Measurements from ENCODE around the gene FUT6.
A peak's percentile ranks its signal among the peaks of the same experiment; 100 is the strongest.

FUT6 gene

DNA sequence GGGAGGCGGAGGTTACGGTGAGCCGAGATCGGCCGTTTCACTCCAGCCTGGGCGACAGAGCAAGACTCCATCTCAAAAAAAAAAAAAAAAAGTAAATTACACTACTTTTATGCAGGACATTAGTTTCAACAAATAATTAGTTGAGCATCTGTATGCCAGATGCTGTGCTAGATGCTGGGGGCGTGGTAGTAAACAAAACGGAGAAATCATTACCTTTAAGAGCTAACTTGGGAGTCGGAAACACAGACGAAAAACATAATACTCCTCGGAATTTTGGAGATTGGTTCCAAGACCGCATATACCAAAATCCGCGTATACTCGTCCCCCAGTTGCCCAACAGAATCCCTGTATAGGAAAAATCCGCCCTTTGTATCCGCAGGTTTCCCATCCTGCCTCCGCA is 47.3 kb downstream of the FUT6 start:
- no peaks in the 10 kb centered on the region for H3K9me3 ChIP-seq (ENCODE audit: control insufficient read depth, low read length)

DNA sequence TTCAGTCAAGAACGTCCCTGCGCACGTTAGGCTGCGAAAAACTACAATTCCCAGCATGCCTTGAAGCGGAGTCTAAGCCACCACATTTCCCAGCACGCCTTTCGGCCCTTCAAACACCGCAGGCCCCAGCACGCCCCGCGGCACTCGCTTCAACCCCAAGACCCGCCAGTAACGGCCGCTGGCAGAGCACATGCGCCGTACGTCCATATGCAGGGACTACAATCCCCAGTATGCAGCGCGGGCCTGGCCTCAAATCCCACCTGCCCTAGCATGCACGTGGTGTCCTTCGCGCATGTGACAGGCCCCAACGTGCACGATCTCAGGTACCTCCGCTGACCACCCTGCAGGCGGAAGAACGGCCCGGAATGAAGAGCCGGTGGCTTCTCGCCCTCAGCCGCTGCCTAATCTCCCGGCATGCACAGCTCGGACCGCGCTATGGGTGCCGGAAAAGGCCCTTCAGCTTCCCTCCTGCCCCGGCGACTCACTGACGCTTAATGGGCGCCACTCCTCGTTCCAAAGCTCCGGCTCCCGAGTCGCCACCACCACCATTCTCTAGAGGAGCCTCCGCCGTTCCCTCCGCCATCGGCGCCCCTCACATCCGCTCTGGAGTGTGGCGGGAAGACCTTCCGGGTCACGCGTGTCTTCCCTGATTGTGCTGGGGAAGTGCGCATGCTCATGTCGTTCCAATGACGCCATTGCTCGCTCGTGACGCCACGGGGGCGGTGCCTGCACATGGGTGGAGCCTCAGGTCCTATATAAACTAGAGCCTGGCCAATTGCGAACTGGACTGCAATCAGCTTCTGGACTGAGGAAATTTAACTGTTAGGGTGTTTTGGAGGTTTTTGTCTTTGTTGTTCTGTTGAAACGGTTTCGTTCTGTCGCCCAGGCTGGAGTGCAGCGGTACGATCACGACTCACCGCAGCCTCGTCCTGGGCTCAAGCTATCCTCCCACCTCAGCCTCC is 48.7 kb downstream of the FUT6 start, which contains the start of gene DUS3L:
Gene DUS3L, minus strand, starts transcription at position 605 of the 962 bp plus-strand sequence. Its CDS starts 22 bp downstream, at position 583.
- peaks cover 10% of the 10 kb centered on the region for H3K4me1 ChIP-seq (ENCODE audit: control insufficient read depth, insufficient read depth, low read length)
- peak within 1 kb of the TSS; percentile 66 for H3K9ac ChIP-seq (ENCODE audit: low read length)
- H3K9me3 ChIP-seq (ENCODE audit: control insufficient read depth, low read length): no peaks in the 10 kb centered on the region
- peak within 1 kb of the TSS; percentile 59 for H3K4me3 ChIP-seq (ENCODE audit: low read length)
- H3K27me3 ChIP-seq (ENCODE audit: control insufficient read depth, insufficient read depth, low read length): no peaks in the 10 kb centered on the region
- H3K36me3 ChIP-seq (ENCODE audit: control insufficient read depth, insufficient read depth, low read length): peaks cover 12% of the 10 kb centered on the region

More for the DNA sequence above, 47.3 kb downstream of the FUT6 start:
- Histone ChIP-seq H3K36me3 (ENCODE audit: control insufficient read depth, insufficient read depth, low read length) (no peaks in the 10 kb centered on the region), H3K4me3 (ENCODE audit: low read length) (no peak overlapping the region), H3K27me3 (ENCODE audit: control insufficient read depth, insufficient read depth, low read length) (no peaks in the 10 kb centered on the region), H3K9ac (ENCODE audit: low read length) (no peak overlapping the region), H3K4me1 (ENCODE audit: control insufficient read depth, insufficient read depth, low read length) (peaks cover 10% of the 10 kb centered on the region)

DNA sequence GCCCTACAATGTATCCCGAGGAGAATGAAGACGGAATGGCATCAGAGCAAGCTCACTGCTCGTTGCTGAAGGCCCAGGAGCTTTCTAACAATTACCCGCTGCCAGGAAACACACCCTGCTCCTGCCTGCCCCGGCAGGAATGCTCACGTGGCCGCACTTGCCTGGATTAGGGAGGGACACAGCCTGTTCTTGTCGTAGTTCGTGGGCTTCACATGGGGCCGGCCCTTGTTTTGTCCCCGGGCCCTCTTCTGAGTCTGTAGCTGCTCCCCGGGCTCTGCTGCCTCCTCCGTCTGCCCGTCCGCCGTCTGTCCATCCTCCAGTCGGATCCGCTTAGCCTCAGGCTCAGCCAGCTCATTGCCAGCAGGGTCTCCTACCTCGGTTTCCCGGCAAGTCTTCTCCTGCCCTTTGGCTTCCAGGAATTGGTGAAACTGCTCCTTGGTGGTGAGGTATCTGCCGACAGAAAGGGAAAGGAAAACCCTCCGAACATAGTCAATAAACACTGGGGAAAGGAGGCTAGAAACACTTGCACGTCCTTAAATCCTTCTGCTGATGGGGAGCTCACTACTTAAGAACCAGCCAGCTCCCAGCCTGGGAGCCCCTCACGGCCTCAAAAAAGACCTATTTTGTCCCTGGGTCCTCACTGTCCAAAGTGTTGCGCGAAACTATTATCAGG is 49.5 kb downstream of the FUT6 start:
- Histone ChIP-seq H3K36me3 (ENCODE audit: control insufficient read depth, insufficient read depth, low read length) (peaks cover 14% of the 10 kb centered on the region), H3K27me3 (ENCODE audit: control insufficient read depth, insufficient read depth, low read length) (no peaks in the 10 kb centered on the region), H3K9me3 (ENCODE audit: control insufficient read depth, low read length) (no peaks in the 10 kb centered on the region), H3K9ac (ENCODE audit: low read length) (peak overlapping the region; percentile 27), H3K4me1 (ENCODE audit: control insufficient read depth, insufficient read depth, low read length) (peaks cover 10% of the 10 kb centered on the region), H3K4me3 (ENCODE audit: low read length) (peak overlapping the region; percentile 59)

DNA sequence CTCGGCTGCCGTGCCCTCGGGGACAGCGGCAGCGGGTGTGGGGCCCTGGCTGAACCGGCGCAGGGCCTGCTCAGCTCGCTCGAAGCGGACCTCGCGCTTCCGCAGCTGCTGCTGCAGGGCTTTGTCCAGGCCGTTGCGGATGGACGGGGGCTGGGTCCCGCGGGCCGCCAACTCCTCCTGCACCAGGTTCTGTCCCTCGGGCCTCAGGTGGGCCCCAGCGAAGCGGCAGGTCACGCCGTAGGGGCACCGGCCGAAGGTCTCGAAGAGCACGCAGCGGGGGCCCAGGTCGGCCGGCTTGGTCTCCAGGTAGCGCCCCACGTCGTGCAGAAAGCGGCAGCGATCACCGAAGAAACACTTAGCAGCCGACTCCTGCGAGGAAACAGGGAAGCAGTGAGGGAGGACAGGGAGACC is 50.1 kb downstream of the FUT6 start:
- Histone ChIP-seq H3K36me3 (ENCODE audit: control insufficient read depth, insufficient read depth, low read length) (peaks cover 14% of the 10 kb centered on the region), H3K4me1 (ENCODE audit: control insufficient read depth, insufficient read depth, low read length) (peaks cover 9% of the 10 kb centered on the region), H3K27me3 (ENCODE audit: control insufficient read depth, insufficient read depth, low read length) (no peaks in the 10 kb centered on the region), H3K4me3 (ENCODE audit: low read length) (no peak overlapping the region), H3K9me3 (ENCODE audit: control insufficient read depth, low read length) (no peaks in the 10 kb centered on the region), H3K9ac (ENCODE audit: low read length) (no peak overlapping the region)

DNA sequence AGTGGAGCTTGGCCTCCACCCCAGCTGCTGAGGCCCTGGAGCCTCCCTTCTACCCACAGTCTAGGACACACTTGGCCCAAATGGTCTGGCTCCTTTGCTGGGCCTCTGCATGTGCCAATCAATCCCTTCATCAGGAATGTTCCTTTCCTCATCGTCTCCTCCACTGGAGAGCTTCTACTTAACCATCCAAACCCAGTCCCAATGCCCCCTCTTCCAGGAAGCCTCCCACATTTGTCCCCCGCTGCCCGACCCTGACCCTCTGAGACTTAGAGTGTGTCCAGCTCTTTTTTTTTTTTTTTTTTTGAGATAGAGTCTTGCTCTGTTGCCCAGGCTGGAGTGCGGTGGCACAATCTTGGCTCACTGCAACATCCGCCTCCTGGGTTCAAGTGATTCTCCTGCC is 51.1 kb downstream of the FUT6 start:
- no peaks in the 10 kb centered on the region for H3K9me3 ChIP-seq (ENCODE audit: control insufficient read depth, low read length)

DNA sequence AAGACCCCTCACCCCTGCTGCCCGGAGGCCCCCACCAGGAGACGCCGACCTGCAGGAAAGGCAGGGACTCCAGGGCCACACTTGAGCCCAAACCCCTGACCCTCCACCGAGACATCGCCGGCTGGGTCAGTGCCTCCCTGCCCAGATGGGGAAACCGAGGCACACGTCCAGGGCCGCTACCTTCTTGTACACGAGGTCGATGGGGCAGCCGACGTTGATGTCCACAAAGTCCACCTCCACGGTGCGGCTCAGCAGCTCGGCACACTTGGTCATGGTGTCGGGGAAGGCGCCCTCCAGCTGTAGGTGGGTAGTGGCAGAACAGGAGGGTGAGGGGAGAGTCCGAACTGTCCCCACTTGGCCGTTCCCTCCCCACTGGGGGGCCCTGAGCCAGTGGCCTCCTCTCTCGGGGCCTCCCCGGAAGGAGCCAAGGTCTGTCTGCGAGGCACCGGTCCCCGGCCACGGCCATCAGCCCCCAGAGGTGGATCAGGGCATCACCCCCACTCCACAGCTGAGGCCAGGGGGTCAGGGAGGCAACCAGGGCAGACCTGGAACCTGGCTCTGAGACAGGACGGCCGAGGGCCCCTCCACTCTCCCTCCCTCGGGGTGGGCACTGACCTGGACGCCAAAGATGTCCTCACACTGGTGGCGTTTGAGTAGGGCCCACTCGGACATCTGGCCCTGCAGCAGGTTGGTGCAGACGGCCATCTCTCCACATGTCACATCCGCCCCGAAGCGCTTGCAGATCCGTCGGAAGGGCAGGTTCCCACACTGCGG is 51.9 kb downstream of the FUT6 start:
- H3K4me3 ChIP-seq (ENCODE audit: low read length): no peak overlapping the region
- H3K27me3 ChIP-seq (ENCODE audit: control insufficient read depth, insufficient read depth, low read length): no peaks in the 10 kb centered on the region
- H3K4me1 ChIP-seq (ENCODE audit: control insufficient read depth, insufficient read depth, low read length): peaks cover 7% of the 10 kb centered on the region
- no peaks in the 10 kb centered on the region for H3K9me3 ChIP-seq (ENCODE audit: control insufficient read depth, low read length)
- no peak overlapping the region for H3K9ac ChIP-seq (ENCODE audit: low read length)
- H3K36me3 ChIP-seq (ENCODE audit: control insufficient read depth, insufficient read depth, low read length): peaks cover 14% of the 10 kb centered on the region

More for the DNA sequence above, 51.1 kb downstream of the FUT6 start:
- Histone ChIP-seq H3K27me3 (ENCODE audit: control insufficient read depth, insufficient read depth, low read length) (no peaks in the 10 kb centered on the region), H3K4me1 (ENCODE audit: control insufficient read depth, insufficient read depth, low read length) (peaks cover 7% of the 10 kb centered on the region), H3K4me3 (ENCODE audit: low read length) (no peak overlapping the region), H3K36me3 (ENCODE audit: control insufficient read depth, insufficient read depth, low read length) (peaks cover 14% of the 10 kb centered on the region), H3K9ac (ENCODE audit: low read length) (no peak overlapping the region)

DNA sequence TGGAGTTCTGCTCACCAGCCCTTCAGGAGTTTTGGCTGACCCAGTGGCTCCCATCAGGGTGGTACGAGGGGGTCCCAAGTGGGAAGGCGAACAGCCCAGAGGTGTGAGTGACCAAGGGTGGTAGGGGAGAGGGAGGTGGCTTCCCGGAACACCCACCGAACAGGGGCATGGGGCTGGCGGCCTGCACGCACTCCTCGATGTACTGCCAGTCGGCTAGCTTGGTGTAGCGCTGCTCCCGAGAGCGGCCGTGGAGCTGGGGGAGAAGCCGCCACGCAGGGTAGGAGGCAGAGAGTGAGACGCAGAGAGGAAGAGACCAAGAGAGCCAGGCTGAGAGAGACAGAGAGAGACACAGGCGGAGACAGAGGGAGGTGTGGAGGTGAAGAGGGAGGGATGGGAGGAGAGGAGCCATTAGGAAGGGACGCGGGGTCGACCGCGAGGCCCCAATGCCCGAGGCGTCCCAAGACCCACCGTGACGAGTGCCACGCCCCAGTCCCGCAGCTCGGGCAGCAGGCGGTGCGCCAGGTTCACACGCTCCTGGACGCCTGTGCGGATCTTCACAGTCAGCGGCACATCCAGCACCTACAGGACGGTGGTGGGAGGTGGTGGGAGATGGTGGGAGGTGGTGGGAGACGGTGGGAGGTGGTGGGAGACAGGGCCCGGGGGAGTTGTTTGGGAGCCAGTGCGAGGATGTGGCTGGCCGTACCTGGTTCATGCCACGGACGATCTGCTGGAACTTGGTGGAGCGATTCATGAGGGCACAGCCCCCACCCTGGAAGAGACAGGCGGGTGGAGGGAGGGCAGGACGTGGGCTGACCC is 52.7 kb downstream of the FUT6 start:
- H3K4me3 ChIP-seq (ENCODE audit: low read length): no peak overlapping the region
- H3K4me1 ChIP-seq (ENCODE audit: control insufficient read depth, insufficient read depth, low read length): peaks cover 7% of the 10 kb centered on the region
- no peak overlapping the region for H3K9ac ChIP-seq (ENCODE audit: low read length)
- H3K27me3 ChIP-seq (ENCODE audit: control insufficient read depth, insufficient read depth, low read length): no peaks in the 10 kb centered on the region
- H3K36me3 ChIP-seq (ENCODE audit: control insufficient read depth, insufficient read depth, low read length): peaks cover 14% of the 10 kb centered on the region
- H3K9me3 ChIP-seq (ENCODE audit: control insufficient read depth, low read length): no peaks in the 10 kb centered on the region

DNA sequence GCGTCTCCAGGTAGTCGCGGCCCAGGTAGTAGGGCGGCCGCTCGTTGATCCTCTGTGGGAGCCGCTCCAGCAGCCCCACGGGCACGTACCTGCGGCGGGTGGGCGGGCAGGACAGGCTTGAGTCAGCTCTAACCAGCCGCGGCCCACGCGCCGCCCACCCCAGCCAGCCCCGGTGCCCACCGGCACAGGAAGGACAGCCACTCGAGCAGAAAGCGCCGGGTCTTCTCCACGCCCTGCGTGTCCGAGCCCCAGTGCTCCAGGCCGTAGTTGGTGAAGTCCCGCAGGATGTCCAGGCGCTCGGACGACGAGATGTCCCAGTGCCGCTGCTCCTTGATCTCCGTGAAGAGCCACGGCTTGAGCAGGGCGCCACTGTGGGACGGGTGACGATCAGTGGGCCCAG is 54.1 kb downstream of the FUT6 start:
- Histone ChIP-seq H3K36me3 (ENCODE audit: control insufficient read depth, insufficient read depth, low read length) (peaks cover 14% of the 10 kb centered on the region), H3K4me3 (ENCODE audit: low read length) (no peak overlapping the region), H3K4me1 (ENCODE audit: control insufficient read depth, insufficient read depth, low read length) (peaks cover 7% of the 10 kb centered on the region), H3K9me3 (ENCODE audit: control insufficient read depth, low read length) (no peaks in the 10 kb centered on the region), H3K27me3 (ENCODE audit: control insufficient read depth, insufficient read depth, low read length) (no peaks in the 10 kb centered on the region), H3K9ac (ENCODE audit: low read length) (no peak overlapping the region)

DNA sequence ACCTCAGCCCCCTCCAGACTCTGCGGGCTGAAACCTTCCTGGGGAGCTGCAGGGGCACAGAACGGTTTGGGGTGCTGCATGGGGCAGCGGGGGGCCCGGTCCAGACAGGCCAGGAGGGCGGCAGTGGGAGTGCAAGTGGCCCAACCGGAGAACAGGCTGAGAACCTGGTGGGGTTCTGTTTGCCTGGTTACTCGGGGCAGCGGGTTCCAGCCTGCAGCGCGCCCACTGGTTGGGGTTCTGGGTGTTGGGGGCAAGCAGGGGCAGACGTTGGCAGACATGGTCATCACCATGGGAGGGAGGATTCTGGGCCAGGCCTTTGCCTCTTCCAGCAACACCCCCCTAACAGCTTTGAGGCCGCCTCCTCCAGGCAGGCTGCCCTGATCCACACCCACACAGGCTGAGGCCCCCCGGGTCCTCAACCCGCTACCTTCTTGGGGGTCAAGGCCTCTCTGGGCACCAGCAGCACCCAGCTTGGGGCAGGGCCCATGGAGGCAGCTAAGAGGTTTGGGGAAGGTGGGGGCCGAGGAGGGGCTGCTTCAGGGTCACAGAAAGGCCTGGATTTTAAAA is 54.8 kb downstream of the FUT6 start, which contains the start of gene PRR22:
Gene PRR22, minus strand, starts transcription at position 166 of the 567 bp plus-strand sequence. Its CDS starts 86 bp downstream, at position 80.
- no peak within 1 kb of the TSS for H3K4me3 ChIP-seq (ENCODE audit: low read length)

DNA sequence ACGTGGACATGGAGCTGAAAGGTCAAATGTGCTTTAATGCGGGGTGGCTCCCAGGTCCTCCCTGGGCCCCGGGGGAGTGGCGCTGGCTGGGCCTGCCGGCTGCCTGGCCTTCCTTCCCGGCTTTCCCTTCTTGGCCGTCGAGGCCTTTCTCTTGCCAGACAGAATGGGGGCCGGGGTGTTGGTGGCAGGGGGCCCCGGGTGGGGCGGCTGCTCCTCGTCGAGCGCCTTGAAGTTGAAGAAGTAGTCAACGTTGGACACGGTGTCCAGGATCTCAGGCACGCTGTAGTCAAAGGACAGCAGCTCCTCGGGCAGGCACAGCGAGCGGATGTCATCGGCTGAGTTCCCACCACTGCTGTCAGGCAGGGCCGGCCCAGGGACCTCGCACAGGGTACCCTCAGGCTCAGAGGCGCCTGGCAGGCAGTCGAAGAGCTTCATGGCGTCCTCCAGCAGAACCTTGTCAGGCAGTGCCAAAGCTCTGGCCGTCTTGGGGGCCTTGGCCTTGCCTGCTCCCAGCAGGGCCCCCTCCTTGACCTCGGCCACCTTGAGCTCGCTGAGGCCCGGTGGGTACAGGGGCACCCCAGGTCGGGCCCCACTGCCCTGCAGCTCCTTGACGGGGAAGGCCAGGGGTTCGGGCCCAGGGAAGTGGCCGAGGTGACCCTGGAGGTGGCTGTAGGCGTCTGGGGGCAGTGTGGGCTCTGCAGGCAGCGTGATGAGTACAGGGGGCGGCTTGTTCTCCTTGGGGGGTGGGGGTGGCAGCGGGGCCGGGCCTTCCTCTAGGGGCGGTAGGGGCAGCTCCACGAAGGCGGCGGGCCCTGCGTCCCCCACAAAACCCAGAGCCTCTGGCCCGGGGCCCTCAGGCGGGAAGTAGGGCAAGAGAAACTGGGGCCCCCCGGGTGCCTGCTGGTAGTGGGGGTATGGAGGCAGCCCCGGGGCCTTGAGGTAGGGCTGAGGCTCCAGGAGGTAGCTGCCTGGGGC is 56.3 kb downstream of the FUT6 start:
- Histone ChIP-seq H3K4me1 (ENCODE audit: control insufficient read depth, insufficient read depth, low read length) (no peaks in the 10 kb centered on the region), H3K4me3 (ENCODE audit: low read length) (no peak overlapping the region), H3K36me3 (ENCODE audit: control insufficient read depth, insufficient read depth, low read length) (peaks cover 14% of the 10 kb centered on the region), H3K27me3 (ENCODE audit: control insufficient read depth, insufficient read depth, low read length) (no peaks in the 10 kb centered on the region), H3K9ac (ENCODE audit: low read length) (no peak overlapping the region), H3K9me3 (ENCODE audit: control insufficient read depth, low read length) (no peaks in the 10 kb centered on the region)

More for the DNA sequence above, 54.8 kb downstream of the FUT6 start, which contains the start of gene PRR22:
- Histone ChIP-seq H3K9me3 (ENCODE audit: control insufficient read depth, low read length) (no peaks in the 10 kb centered on the region), H3K27me3 (ENCODE audit: control insufficient read depth, insufficient read depth, low read length) (no peaks in the 10 kb centered on the region), H3K36me3 (ENCODE audit: control insufficient read depth, insufficient read depth, low read length) (peaks cover 14% of the 10 kb centered on the region), H3K4me1 (ENCODE audit: control insufficient read depth, insufficient read depth, low read length) (no peaks in the 10 kb centered on the region), H3K9ac (ENCODE audit: low read length) (no peak within 1 kb of the TSS)

Data from mucosa of stomach (tissue), 1 donor.